ENCODE results near the gene FSTL5. TPM values are rescaled to one million over a fixed set of nuclear protein-coding genes. Genes with fewer than 3 reads are reported as not detected.

The FSTL5 gene
- total RNA-seq, 2 experiments from 2014 or later = not detected

DNA sequence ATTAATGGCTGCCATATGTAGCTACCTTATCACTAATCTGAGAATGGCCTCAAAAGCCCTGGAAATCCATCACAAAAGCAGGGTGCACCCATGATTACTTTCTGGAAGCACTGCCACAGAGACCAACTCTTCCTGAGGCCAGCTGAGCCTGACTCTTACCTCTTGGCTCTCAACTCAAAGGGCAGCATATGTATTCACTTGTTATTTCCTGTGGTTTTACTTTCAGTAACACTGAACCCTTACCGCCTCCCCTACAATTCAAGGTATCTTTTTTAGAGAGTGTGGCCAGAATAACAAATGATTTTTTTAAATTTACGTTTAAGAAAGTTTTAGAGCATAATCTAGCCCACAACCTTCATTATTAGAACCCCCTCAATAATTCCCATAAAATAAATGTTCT is 434.9 kb downstream of the FSTL5 start:
- no peaks in the 10 kb centered on the region for H3K4me1 Mint-ChIP-seq (ENCODE audit: low read depth)
- peaks cover 20% of the 10 kb centered on the region for H3K9me3 Mint-ChIP-seq
- no peak overlapping the region for H3K4me3 Mint-ChIP-seq
- DNase-seq (no peak), ATAC-seq (no peak)
- TF ChIP-seq, protein P1, sequence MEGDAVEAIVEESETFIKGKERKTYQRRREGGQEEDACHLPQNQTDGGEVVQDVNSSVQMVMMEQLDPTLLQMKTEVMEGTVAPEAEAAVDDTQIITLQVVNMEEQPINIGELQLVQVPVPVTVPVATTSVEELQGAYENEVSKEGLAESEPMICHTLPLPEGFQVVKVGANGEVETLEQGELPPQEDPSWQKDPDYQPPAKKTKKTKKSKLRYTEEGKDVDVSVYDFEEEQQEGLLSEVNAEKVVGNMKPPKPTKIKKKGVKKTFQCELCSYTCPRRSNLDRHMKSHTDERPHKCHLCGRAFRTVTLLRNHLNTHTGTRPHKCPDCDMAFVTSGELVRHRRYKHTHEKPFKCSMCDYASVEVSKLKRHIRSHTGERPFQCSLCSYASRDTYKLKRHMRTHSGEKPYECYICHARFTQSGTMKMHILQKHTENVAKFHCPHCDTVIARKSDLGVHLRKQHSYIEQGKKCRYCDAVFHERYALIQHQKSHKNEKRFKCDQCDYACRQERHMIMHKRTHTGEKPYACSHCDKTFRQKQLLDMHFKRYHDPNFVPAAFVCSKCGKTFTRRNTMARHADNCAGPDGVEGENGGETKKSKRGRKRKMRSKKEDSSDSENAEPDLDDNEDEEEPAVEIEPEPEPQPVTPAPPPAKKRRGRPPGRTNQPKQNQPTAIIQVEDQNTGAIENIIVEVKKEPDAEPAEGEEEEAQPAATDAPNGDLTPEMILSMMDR (IDR thresholded peaks at IDR 0.05) = no peak
- no peaks in the 10 kb centered on the region for H3K36me3 Mint-ChIP-seq (ENCODE audit: low read depth)
- ChIA-PET CTCF (no interaction called here), POLR2A (no interaction called here)
- no peak overlapping the region for H3K27ac Mint-ChIP-seq
- intact Hi-C loops (cut with micrococcal nuclease) = no loop called here
- no peaks in the 10 kb centered on the region for H3K27me3 Mint-ChIP-seq

DNA sequence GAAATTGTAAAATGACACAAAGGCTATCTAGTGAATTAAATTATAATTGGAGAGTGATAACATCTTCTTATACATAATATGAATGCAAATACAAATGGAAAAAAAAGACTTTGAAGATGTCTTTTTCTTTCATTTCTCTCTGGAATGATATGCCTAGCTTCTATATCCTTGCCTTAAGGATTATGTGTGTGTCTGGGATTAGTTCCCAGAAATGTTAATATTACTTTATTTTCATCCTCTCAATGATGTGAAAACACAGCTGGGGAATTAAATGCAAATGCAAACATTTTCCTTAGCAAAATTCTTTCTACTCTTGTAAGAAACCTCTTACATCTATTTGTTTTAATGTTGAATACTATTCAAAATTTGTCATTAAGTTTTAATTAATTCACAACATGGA is 441.9 kb downstream of the FSTL5 start:
- no peak overlapping the region for H3K27ac Mint-ChIP-seq
- H3K27me3 Mint-ChIP-seq = no peaks in the 10 kb centered on the region
- ATAC-seq = no peak
- no peak overlapping the region for H3K4me3 Mint-ChIP-seq
- no peak for DNase-seq
- no peaks in the 10 kb centered on the region for H3K36me3 Mint-ChIP-seq (ENCODE audit: low read depth)
- CTCF ChIA-PET = no interaction called here
- H3K9me3 Mint-ChIP-seq = peaks cover 3% of the 10 kb centered on the region
- H3K4me1 Mint-ChIP-seq (ENCODE audit: low read depth) = no peaks in the 10 kb centered on the region
- POLR2A ChIA-PET = no interaction called here
- TF ChIP-seq, protein P1 (IDR thresholded peaks at IDR 0.05) = no peak
- intact Hi-C loops (cut with micrococcal nuclease) = no loop called here

DNA sequence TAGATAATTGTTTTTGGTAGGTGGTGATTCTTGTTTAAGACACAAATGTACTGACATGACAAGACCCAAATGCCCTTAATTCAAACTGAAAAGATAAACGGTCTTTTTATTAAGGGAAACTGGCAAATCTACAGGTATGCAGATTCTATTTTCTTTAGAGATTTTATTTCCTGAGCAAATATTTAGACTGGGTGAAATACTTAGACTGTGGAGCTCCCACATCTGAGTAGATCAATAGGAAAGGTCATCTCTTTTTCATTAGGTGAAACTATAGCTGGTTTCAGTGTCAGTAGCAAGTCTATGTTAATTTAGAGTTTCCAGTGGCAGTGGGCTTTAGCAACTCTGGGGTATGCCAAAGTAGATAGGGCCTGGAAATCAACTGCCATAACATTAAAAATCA is 446.7 kb downstream of the FSTL5 start:
- ATAC-seq (no peak), DNase-seq (no peak)
- Mint-ChIP-seq H3K4me3 (no peak overlapping the region), H3K4me1 (ENCODE audit: low read depth) (no peaks in the 10 kb centered on the region), H3K27ac (no peak overlapping the region), H3K36me3 (ENCODE audit: low read depth) (no peaks in the 10 kb centered on the region), H3K9me3 (peaks cover 10% of the 10 kb centered on the region), H3K27me3 (no peaks in the 10 kb centered on the region)
- TF ChIP-seq, protein P1 (IDR thresholded peaks at IDR 0.05) = no peak
- POLR2A ChIA-PET = no interaction called here
- CTCF ChIA-PET = no interaction called here
- intact Hi-C loops (cut with micrococcal nuclease) = no loop called here

DNA sequence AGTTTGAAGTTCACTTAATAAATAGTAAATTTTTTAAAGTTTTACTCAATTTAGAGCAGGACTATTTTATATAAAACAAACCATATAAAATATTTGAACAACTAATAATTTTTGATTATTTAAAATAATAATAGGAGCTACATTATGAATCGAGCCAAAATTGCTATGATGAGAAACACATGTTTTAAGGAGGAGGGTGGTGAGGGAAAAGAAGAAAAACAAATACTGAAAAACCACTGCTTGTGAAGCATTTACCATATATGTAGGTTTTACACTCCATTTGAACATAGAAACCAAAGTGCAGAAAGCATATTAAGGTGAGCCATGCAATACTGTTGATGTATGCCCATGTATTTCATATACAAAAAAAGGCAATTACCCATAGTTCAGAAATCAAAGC is 448.9 kb downstream of the FSTL5 start:
- no peak overlapping the region for H3K4me3 Mint-ChIP-seq
- intact Hi-C loops (cut with micrococcal nuclease) = no loop called here
- POLR2A ChIA-PET = no interaction called here
- H3K4me1 Mint-ChIP-seq (ENCODE audit: low read depth) = no peaks in the 10 kb centered on the region
- no peak overlapping the region for H3K27ac Mint-ChIP-seq
- H3K27me3 Mint-ChIP-seq = no peaks in the 10 kb centered on the region
- H3K36me3 Mint-ChIP-seq (ENCODE audit: low read depth) = no peaks in the 10 kb centered on the region
- ATAC-seq (no peak), DNase-seq (no peak)
- TF ChIP-seq, protein P1 (IDR thresholded peaks at IDR 0.05) = no peak
- CTCF ChIA-PET = no interaction called here
- H3K9me3 Mint-ChIP-seq = peaks cover 9% of the 10 kb centered on the region

DNA sequence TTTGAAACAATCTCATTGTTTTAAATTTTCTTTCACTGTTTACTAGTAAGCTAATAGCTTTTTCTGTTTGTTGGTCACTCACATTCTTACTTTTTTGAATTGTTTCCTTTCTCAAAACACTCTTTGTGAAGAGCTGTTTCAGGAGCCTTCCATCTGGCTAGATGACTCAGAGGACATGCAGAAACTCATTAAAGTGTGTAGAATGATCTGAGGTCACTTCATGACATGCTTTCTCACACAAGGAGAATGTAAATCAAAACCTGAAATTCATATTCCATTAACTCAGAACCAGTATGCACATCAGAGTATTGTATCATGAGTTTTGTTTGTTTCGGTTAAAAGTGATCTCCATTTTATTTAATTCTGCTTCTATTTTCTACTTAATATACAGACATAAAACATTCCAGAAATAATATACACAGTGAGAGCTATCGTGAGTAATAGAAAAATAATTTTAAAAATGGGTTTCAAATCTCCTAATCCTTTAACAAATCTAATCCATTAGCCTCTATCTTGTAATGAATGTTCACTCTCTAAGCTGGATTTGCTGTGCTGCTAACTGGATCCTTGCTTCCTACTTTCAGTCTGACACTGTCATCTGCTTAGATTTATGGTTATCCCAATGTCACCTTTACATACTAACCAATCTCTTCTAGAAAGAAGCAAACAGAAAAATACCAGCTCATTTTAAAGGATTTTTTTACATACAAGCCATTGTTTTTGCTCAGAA is 449.6 kb downstream of the FSTL5 start:
- Mint-ChIP-seq H3K27me3 (no peaks in the 10 kb centered on the region), H3K36me3 (ENCODE audit: low read depth) (no peaks in the 10 kb centered on the region), H3K4me3 (no peak overlapping the region), H3K27ac (no peak overlapping the region), H3K9me3 (peaks cover 7% of the 10 kb centered on the region), H3K4me1 (ENCODE audit: low read depth) (no peaks in the 10 kb centered on the region)
- DNase-seq = no peak
- CTCF ChIA-PET = no interaction called here
- TF ChIP-seq, protein P1 (IDR thresholded peaks at IDR 0.05) = no peak
- intact Hi-C loops (cut with micrococcal nuclease) = no loop called here
- POLR2A ChIA-PET = no interaction called here
- ATAC-seq = no peak

Measured in activated CD8-positive, alpha-beta T cell treated with anti-CD3 and anti-CD28 coated beads for 36 hours (primary cell).